WERI-Rb-1 (cell line): ENCODE measurements around the gene CABLES2.

Source experiments
- DNase-seq: peaks from one replicate; pipeline ENCODE4 v3.0.0-alpha.2; 2020
- H3K27ac ChIP-seq: fragments of 250-450 bp; sonication (Bioruptor Pico); 2 replicates; pipeline ENCODE4 v1.5.1; 2020; ENCODE audit warnings: mild to moderate bottlenecking, moderate library complexity
- H3K27me3 ChIP-seq: fragments of 250-450 bp; sonication (Bioruptor Pico); 2 replicates; pipeline ENCODE4 v1.5.1; 2021; ENCODE audit warnings: mild to moderate bottlenecking, low read depth, moderate library complexity; ENCODE audit not compliant: insufficient read depth, severe bottlenecking
- H3K36me3 ChIP-seq: fragments of 250-450 bp; sonication (Bioruptor Pico); 2 replicates; pipeline ENCODE4 v1.5.1; 2020; ENCODE audit warnings: mild to moderate bottlenecking, moderate library complexity
- H3K4me3 ChIP-seq: 2 replicates; pipeline ENCODE4 v1.5.1; 2011; ENCODE audit warnings: low read depth, mild to moderate bottlenecking, control low read depth, low read length
- H3K9me3 ChIP-seq: fragments of 250-450 bp; sonication (Bioruptor Pico); 2 replicates; pipeline ENCODE4 v1.5.1; 2021; ENCODE audit warnings: mild to moderate bottlenecking, moderate library complexity; ENCODE audit not compliant: severe bottlenecking
- TF ChIP-seq, protein P1 (sequence below): IDR thresholded peaks from 2 replicates; pipeline ENCODE4 v1.5.1; 2011; ENCODE audit warnings: low read depth, mild to moderate bottlenecking, control low read depth, inconsistent platforms, low read length

CABLES2 gene

DNA sequence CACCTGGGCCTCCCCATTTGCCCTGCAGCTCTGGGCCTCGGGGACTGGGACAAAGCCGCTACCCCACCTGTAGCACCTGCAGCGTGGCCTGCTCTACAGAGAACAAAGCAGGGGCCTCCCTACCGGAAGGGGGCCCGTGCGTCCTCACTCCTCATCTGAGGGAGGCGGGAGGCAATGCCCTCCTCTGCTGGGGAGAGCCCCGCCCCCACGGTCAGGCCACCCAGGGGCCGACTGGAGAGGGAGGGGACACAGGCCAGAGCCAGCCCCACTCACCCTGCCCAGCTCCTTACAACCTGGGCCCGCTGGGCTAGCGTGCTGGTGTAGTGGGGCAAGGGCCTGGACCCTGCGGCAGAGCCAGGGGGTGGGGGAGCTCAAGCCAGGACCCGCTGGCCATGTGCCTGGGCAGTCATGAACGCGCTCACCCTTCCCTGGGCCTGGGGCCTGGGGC is 48.0 kb downstream of the CABLES2 start:
- H3K4me3 ChIP-seq, result no peak overlapping the region
- no peaks in the 10 kb centered on the region for H3K9me3 ChIP-seq
- H3K27ac ChIP-seq, result peak overlapping the region; percentile 95
- TF ChIP-seq, protein P1, sequence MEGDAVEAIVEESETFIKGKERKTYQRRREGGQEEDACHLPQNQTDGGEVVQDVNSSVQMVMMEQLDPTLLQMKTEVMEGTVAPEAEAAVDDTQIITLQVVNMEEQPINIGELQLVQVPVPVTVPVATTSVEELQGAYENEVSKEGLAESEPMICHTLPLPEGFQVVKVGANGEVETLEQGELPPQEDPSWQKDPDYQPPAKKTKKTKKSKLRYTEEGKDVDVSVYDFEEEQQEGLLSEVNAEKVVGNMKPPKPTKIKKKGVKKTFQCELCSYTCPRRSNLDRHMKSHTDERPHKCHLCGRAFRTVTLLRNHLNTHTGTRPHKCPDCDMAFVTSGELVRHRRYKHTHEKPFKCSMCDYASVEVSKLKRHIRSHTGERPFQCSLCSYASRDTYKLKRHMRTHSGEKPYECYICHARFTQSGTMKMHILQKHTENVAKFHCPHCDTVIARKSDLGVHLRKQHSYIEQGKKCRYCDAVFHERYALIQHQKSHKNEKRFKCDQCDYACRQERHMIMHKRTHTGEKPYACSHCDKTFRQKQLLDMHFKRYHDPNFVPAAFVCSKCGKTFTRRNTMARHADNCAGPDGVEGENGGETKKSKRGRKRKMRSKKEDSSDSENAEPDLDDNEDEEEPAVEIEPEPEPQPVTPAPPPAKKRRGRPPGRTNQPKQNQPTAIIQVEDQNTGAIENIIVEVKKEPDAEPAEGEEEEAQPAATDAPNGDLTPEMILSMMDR, result no peak
- peaks cover 46% of the 10 kb centered on the region for H3K36me3 ChIP-seq
- no peaks in the 10 kb centered on the region for H3K27me3 ChIP-seq
- peak; percentile 75 for DNase-seq

DNA sequence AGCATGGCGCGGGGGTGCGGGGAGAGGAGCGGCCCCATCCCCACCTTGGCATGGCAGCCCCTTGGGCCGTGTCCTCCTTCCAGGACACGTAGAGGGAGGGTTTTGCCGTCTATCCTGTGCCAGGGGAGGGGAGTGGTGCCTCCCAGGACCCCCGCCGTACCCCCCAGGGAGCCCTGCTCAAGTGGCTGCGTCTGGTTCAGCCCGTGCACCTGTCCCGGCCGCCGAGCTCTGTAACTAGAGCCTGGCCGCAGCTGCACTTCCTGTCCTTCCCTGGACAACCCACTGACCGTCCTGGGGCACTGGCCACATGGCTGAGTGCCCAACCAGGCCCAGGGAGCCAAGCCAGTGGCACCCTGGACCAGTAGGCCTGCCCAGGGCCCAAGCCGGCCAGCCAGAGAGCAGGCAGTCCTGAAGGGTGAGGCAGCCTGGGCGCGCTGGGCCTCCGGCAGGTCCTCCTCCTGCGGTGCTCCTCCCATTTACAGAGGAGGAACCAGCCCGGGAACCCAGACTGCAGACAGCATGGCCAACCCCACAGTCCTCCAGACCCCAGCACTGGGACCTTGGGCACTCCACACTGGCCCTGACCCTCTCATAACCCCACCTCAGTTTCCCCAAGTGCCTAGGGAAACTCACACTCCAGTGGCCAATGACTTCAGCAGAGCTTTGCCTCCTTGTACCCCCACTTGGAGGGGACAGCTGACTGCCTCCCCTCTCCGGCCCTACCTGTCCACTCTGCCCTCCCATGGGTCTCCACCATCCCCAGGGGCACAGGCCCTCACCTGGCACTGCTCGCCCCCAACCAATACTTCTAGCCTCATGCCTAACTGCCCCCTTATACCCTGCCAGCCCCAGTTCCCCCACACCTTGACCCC is 48.7 kb downstream of the CABLES2 start:
- no peaks in the 10 kb centered on the region for H3K9me3 ChIP-seq
- peak; percentile 20 for DNase-seq
- no peak overlapping the region for H3K4me3 ChIP-seq
- TF ChIP-seq, protein P1, result no peak
- peaks cover 43% of the 10 kb centered on the region for H3K36me3 ChIP-seq
- H3K27ac ChIP-seq, result peak overlapping the region; percentile 95
- H3K27me3 ChIP-seq, result no peaks in the 10 kb centered on the region

DNA sequence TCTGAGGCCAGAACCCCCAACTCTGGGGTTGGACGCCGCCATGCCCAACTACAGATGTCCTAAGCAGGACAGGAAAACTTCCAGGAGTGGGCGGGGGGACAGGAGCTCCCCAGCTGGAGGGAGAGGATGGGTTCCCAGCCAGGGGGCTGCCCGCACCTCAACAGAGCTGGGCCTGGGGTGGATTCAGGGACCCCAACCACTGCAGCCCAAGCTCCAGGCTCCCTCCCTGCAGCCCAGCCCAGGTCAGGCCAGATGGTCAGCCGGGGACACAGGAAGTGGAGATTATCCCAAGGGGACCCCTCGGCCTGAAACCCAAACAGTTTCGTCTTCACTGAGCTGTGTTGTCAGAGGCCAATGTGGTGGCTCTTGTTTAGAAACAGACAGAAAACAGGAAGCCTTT is 49.4 kb downstream of the CABLES2 start:
- DNase-seq, result peak; percentile 76
- Histone ChIP-seq H3K36me3 (peaks cover 46% of the 10 kb centered on the region), H3K4me3 (no peak overlapping the region; the same call in none of the 2 replicates), H3K9me3 (no peaks in the 10 kb centered on the region), H3K27ac (peak overlapping the region; percentile 95), H3K27me3 (no peaks in the 10 kb centered on the region)
- TF ChIP-seq, protein P1, result no peak

DNA sequence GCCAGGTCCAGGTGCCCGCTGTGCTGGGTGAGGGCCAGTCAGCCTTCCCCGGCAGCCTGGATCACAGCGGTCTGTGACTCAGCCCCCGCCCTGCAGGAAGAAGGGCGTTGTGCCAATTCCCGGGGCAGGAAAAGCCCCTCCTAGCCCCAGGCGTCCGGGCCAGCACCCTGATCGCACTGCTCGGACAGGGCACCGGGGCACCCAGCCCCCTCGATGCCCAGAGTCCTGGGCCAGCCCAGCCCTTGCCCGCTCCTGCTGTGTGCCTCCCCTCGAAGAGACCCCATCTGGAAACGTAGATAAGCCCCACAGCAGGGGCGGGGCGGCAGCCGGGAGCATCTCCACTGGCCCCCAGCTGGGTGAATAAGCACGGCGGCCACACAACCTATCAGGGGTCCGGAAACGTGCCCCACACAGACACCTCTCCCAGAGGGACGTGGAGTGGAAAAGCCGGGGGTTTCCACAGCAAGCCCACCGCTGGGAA is 49.9 kb downstream of the CABLES2 start:
- peak overlapping the region; percentile 95 for H3K27ac ChIP-seq
- H3K36me3 ChIP-seq, result peaks cover 46% of the 10 kb centered on the region
- TF ChIP-seq, protein P1, result no peak
- peak; percentile 71 for DNase-seq
- H3K27me3 ChIP-seq, result no peaks in the 10 kb centered on the region
- peak overlapping the region; percentile 13 for H3K4me3 ChIP-seq
- H3K9me3 ChIP-seq, result no peaks in the 10 kb centered on the region

DNA sequence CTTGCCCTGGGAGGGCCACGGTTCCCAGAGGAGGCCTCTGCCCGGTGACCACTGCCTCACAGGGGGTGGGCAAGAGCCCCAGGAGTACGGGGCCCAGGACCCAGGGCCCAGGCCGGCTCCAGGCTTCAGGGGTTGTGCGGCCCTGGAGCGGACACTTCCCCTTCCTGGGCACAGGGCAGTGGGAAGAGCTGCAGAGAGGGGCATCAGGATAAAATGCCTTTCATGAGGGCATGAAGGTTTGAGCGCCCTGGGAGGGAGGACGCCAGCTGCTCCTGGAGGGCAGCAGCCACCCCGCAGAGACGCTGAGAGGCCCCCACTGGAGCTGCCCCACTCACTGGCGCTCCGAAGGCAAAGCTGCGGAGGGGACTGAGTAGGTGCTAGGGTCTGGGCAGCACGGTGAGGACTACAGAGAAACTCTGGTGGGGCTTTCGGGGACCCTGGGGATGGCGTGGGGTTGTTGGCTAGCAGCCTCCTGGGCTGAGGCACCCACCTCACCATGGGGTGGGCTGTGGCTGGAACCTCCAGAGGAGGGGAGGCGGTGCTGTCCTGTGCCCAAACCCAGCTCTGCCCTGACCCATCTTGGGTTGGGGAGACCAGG is 50.4 kb downstream of the CABLES2 start:
- TF ChIP-seq, protein P1, result no peak
- no peaks in the 10 kb centered on the region for H3K27me3 ChIP-seq
- peaks cover 46% of the 10 kb centered on the region for H3K36me3 ChIP-seq
- H3K4me3 ChIP-seq, result peak overlapping the region; percentile 13
- no peaks in the 10 kb centered on the region for H3K9me3 ChIP-seq
- DNase-seq, result peak; percentile 18
- peak overlapping the region; percentile 95 for H3K27ac ChIP-seq
